ENCODE measurements around the gene SIGLEC11. TPM values are rescaled to one million over a fixed set of nuclear protein-coding genes. Genes with fewer than 3 reads are reported as not detected.

The SIGLEC11 gene
- polyA plus RNA-seq, 1 of the 3 experiments (the other 2 are of a cell fraction): not detected

- ChIA-PET POLR2A (no interaction called here), CTCF (interaction anchor here (3.5 kb wide), 1 partner anchor 27 kb away, joined by 13 read pairs; no protein-coding TSS in a partner anchor)
- WGBS (ENCODE audit: low lambda C conversion rate): 70% methylated on average over 9 of the region's 9 CpGs
- Histone ChIP-seq H3K9me3 (no peaks in the 10 kb centered on the region), H3K4me1 (ENCODE audit: control insufficient read depth in 1 of 2, insufficient read depth in 2 of 2, low read depth in 1 of 2, low read length in 1 of 2) (no peaks in the 10 kb centered on the region), H3K9ac (no peak overlapping the region), H3K27me3 (ENCODE audit: insufficient read depth) (peaks cover 55% of the 10 kb centered on the region), H3K4me2 (no peak overlapping the region), H3K27ac (ENCODE audit: low read depth in 2 of 2, low read length in 1 of 2) (no peak overlapping the region), H4K20me1 (ENCODE audit: insufficient read depth) (no peaks in the 10 kb centered on the region), H3K36me3 (replicated peaks in 1 of 2; ENCODE audit: control insufficient read depth in 1 of 2, insufficient read depth in 2 of 2, low read length in 1 of 2) (no peaks in the 10 kb centered on the region), H3K79me2 (ENCODE audit: insufficient read depth) (no peaks in the 10 kb centered on the region), H3K4me3 (ENCODE audit: low read depth in 2 of 2, low read length in 1 of 2) (no peak overlapping the region), H3K9me2 (no peaks in the 10 kb centered on the region), H3F3A (replicated peaks; ENCODE audit: insufficient read depth) (no peaks in the 10 kb centered on the region), H2AFZ (ENCODE audit: low read depth) (no peak overlapping the region)
- no peak for TF ChIP-seq TEAD4 (IDR thresholded peaks at IDR 0.05; ENCODE audit: borderline replicate concordance, insufficient read depth)
- no peak for DNase-seq
Measured at GRCh38 chr19:49956115-49956495, 4.9 kb downstream of the SIGLEC11 start.

GRCh38 chr19:49954933-49955332 lies 6.0 kb downstream of the SIGLEC11 start:
- no peaks in the 10 kb centered on the region for H3K9me3 ChIP-seq
- no peak for TF ChIP-seq TAF1 (IDR thresholded peaks at IDR 0.05; ENCODE audit: borderline replicate concordance, low read depth, low read length)
- ChIA-PET CTCF (interaction anchor here (1.3 to 3.5 kb wide), 3 partner anchors 17 to 29 kb away, joined by 4 to 22 read pairs (median 13); no protein-coding TSS in a partner anchor), POLR2A (no interaction called here)
- no peak overlapping the region for H3K27ac ChIP-seq (ENCODE audit: low read depth in 2 of 2, low read length in 1 of 2)
- no peak overlapping the region for H3K4me3 ChIP-seq (ENCODE audit: low read depth in 2 of 2, low read length in 1 of 2)
- WGBS (ENCODE audit: low lambda C conversion rate): 52% methylated on average over 11 of the region's 11 CpGs
- no peaks in the 10 kb centered on the region for H3K4me1 ChIP-seq (ENCODE audit: control insufficient read depth in 1 of 2, insufficient read depth in 2 of 2, low read depth in 1 of 2, low read length in 1 of 2)
- DNase-seq: no peak
- no peak overlapping the region for H2AFZ ChIP-seq (ENCODE audit: low read depth)
- H4K20me1 ChIP-seq (ENCODE audit: insufficient read depth): no peaks in the 10 kb centered on the region
- H3F3A ChIP-seq (replicated peaks; ENCODE audit: insufficient read depth): no peaks in the 10 kb centered on the region
- no peaks in the 10 kb centered on the region for H3K79me2 ChIP-seq (ENCODE audit: insufficient read depth)
- no peaks in the 10 kb centered on the region for H3K9me2 ChIP-seq
- H3K4me2 ChIP-seq: no peak overlapping the region
- H3K9ac ChIP-seq: no peak overlapping the region
- peaks cover 62% of the 10 kb centered on the region for H3K27me3 ChIP-seq (ENCODE audit: insufficient read depth)
- H3K36me3 ChIP-seq (replicated peaks in 1 of 2; ENCODE audit: control insufficient read depth in 1 of 2, insufficient read depth in 2 of 2, low read length in 1 of 2): no peaks in the 10 kb centered on the region

- 54% methylated on average over 11 of the region's 12 CpGs for WGBS (ENCODE audit: low lambda C conversion rate)
- H3K9ac ChIP-seq: no peak overlapping the region
- no peak overlapping the region for H3K4me3 ChIP-seq (ENCODE audit: low read depth in 2 of 2, low read length in 1 of 2)
- H3K9me2 ChIP-seq: no peaks in the 10 kb centered on the region
- peaks cover 67% of the 10 kb centered on the region for H3K27me3 ChIP-seq (ENCODE audit: insufficient read depth)
- no peaks in the 10 kb centered on the region for H3K79me2 ChIP-seq (ENCODE audit: insufficient read depth)
- no peak overlapping the region for H3K27ac ChIP-seq (ENCODE audit: low read depth in 2 of 2, low read length in 1 of 2)
- H4K20me1 ChIP-seq (ENCODE audit: insufficient read depth): no peaks in the 10 kb centered on the region
- H2AFZ ChIP-seq (ENCODE audit: low read depth): no peak overlapping the region
- H3K4me1 ChIP-seq (ENCODE audit: control insufficient read depth in 1 of 2, insufficient read depth in 2 of 2, low read depth in 1 of 2, low read length in 1 of 2): no peaks in the 10 kb centered on the region
- H3K4me2 ChIP-seq: no peak overlapping the region
- CTCF ChIA-PET: interaction anchor here (1.3 to 3.5 kb wide), 3 partner anchors 17 to 30 kb away, joined by 4 to 22 read pairs (median 13); no protein-coding TSS in a partner anchor
- no peaks in the 10 kb centered on the region for H3F3A ChIP-seq (replicated peaks; ENCODE audit: insufficient read depth)
- H3K36me3 ChIP-seq (replicated peaks in 1 of 2; ENCODE audit: control insufficient read depth in 1 of 2, insufficient read depth in 2 of 2, low read length in 1 of 2): no peaks in the 10 kb centered on the region
- H3K9me3 ChIP-seq: no peaks in the 10 kb centered on the region
- no peak for TF ChIP-seq EP300 (IDR thresholded peaks at IDR 0.05; ENCODE audit: borderline replicate concordance in 1 of 2, low read depth in 1 of 2, low read length in 1 of 2)
- no peak for TF ChIP-seq EZH2phosphoT487 (IDR thresholded peaks at IDR 0.05; ENCODE audit: borderline replicate concordance, low read depth)
- no peak for TF ChIP-seq JUND (IDR thresholded peaks at IDR 0.05)
- TF ChIP-seq NFIC (IDR thresholded peaks at IDR 0.05; ENCODE audit: borderline replicate concordance): no peak
- TF ChIP-seq RCOR1 (IDR thresholded peaks at IDR 0.05; ENCODE audit: low read length): no peak
- TF ChIP-seq, protein P1, sequence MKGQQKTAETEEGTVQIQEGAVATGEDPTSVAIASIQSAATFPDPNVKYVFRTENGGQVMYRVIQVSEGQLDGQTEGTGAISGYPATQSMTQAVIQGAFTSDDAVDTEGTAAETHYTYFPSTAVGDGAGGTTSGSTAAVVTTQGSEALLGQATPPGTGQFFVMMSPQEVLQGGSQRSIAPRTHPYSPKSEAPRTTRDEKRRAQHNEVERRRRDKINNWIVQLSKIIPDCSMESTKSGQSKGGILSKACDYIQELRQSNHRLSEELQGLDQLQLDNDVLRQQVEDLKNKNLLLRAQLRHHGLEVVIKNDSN (IDR thresholded peaks at IDR 0.05; ENCODE audit: borderline replicate concordance, low read depth): no peak
- no peak for TF ChIP-seq MXI1 (IDR thresholded peaks at IDR 0.05; ENCODE audit: low read depth, low read length)
- no peak for TF ChIP-seq CTCF (IDR thresholded peaks at IDR 0.05)
- no peak for TF ChIP-seq GABPA (IDR thresholded peaks at IDR 0.05; ENCODE audit: low read depth)
- no peak for TF ChIP-seq RFX5 (IDR thresholded peaks at IDR 0.05; ENCODE audit: low read length)
- TF ChIP-seq POLR2AphosphoS5 (IDR thresholded peaks at IDR 0.05; ENCODE audit: low read depth, low read length): no peak
- TF ChIP-seq, protein P2, sequence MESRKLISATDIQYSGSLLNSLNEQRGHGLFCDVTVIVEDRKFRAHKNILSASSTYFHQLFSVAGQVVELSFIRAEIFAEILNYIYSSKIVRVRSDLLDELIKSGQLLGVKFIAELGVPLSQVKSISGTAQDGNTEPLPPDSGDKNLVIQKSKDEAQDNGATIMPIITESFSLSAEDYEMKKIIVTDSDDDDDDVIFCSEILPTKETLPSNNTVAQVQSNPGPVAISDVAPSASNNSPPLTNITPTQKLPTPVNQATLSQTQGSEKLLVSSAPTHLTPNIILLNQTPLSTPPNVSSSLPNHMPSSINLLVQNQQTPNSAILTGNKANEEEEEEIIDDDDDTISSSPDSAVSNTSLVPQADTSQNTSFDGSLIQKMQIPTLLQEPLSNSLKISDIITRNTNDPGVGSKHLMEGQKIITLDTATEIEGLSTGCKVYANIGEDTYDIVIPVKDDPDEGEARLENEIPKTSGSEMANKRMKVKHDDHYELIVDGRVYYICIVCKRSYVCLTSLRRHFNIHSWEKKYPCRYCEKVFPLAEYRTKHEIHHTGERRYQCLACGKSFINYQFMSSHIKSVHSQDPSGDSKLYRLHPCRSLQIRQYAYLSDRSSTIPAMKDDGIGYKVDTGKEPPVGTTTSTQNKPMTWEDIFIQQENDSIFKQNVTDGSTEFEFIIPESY (IDR thresholded peaks at IDR 0.05; ENCODE audit: borderline replicate concordance, low read depth): no peak
- TF ChIP-seq, protein P3, sequence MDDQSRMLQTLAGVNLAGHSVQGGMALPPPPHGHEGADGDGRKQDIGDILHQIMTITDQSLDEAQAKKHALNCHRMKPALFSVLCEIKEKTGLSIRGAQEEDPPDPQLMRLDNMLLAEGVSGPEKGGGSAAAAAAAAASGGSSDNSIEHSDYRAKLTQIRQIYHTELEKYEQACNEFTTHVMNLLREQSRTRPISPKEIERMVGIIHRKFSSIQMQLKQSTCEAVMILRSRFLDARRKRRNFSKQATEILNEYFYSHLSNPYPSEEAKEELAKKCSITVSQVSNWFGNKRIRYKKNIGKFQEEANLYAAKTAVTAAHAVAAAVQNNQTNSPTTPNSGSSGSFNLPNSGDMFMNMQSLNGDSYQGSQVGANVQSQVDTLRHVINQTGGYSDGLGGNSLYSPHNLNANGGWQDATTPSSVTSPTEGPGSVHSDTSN (IDR thresholded peaks at IDR 0.05): no peak
- TF ChIP-seq FOSL2 (IDR thresholded peaks at IDR 0.05; ENCODE audit: borderline replicate concordance, low read depth): no peak
- POLR2A ChIA-PET: no interaction called here
- DNase-seq: no peak
Measured at GRCh38 chr19:49954092-49954829, 6.7 kb downstream of the SIGLEC11 start.

All from SK-N-SH (cell line).